Measurements from ENCODE around the gene NDST4. TPM values are rescaled to one million over a fixed set of nuclear protein-coding genes. Genes with fewer than 3 reads are reported as not detected.
A peak's percentile ranks its signal among the peaks of the same experiment; 100 is the strongest.

The NDST4 gene
- total and polyA plus RNA-seq, 2 donors: 0.05 to 0.14 TPM

- H3K4me1 ChIP-seq (ENCODE audit: control insufficient read depth in 2 of 2, insufficient read depth in 2 of 2, low read length in 2 of 2): no peaks in the 10 kb centered on the region
- no peak overlapping the region for H3K4me3 ChIP-seq (ENCODE audit: low read length in 2 of 2)
- H3K27ac ChIP-seq (ENCODE audit: low read depth in 1 of 2, low read length in 1 of 2): no peak overlapping the region
- no peaks in the 10 kb centered on the region for H3K27me3 ChIP-seq (ENCODE audit: control insufficient read depth in 2 of 2, insufficient read depth in 1 of 2, low read length in 1 of 2)
- no peaks in the 10 kb centered on the region for H3K9me3 ChIP-seq (ENCODE audit: control insufficient read depth in 2 of 2, insufficient read depth in 1 of 2, low read length in 1 of 2)
- no peak for DNase-seq (ENCODE audit: low read depth in 6 of 9, low spot score in 9 of 9)
- 67% methylated on average over 1 of the region's 1 CpG for WGBS
- H3K36me3 ChIP-seq (ENCODE audit: control insufficient read depth in 2 of 2, insufficient read depth in 2 of 2, low read length in 1 of 2): no peaks in the 10 kb centered on the region
Measured at GRCh38 chr4:114860786-114861185, 252.6 kb downstream of the NDST4 start.

- Histone ChIP-seq H3K36me3 (ENCODE audit: control insufficient read depth in 2 of 2, insufficient read depth in 2 of 2, low read length in 1 of 2) (no peaks in the 10 kb centered on the region), H3K4me3 (ENCODE audit: low read length in 2 of 2) (no peak overlapping the region), H3K27me3 (ENCODE audit: control insufficient read depth in 2 of 2, insufficient read depth in 1 of 2, low read length in 1 of 2) (no peaks in the 10 kb centered on the region), H3K4me1 (ENCODE audit: control insufficient read depth in 2 of 2, insufficient read depth in 2 of 2, low read length in 2 of 2) (no peaks in the 10 kb centered on the region), H3K27ac (ENCODE audit: low read depth in 1 of 2, low read length in 1 of 2) (no peak overlapping the region), H3K9me3 (ENCODE audit: control insufficient read depth in 2 of 2, insufficient read depth in 1 of 2, low read length in 1 of 2) (no peaks in the 10 kb centered on the region)
- WGBS: 42% methylated on average over 1 of the region's 1 CpG
- no peak for DNase-seq (ENCODE audit: low read depth in 6 of 9, low spot score in 9 of 9)
Measured at GRCh38 chr4:114857831-114858230, 255.6 kb downstream of the NDST4 start.

DNA sequence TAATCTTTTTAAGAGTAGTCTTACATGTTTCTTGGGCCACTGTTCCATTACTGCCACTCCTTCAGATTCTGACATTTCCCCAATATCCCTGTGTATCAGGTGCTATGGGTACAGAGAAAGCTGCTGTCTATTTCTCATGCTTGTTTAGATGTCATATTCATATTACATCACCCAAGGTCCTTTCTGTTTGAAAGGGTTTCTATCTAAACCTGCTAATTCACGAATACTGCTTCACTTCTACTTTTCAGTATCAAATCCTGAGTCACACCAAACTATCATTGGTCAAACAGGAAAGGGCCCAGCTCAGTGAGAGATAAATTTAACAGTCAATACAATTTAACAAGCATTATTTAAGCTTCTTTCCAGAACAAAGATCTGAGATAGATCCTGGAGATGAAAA lies 273.4 kb downstream of the NDST4 start:
- H3K4me3 ChIP-seq (ENCODE audit: low read length in 2 of 2): no peak overlapping the region
- DNase-seq (ENCODE audit: low read depth in 6 of 9, low spot score in 9 of 9): no peak
- no peaks in the 10 kb centered on the region for H3K36me3 ChIP-seq (ENCODE audit: control insufficient read depth in 2 of 2, insufficient read depth in 2 of 2, low read length in 1 of 2)
- H3K9me3 ChIP-seq (ENCODE audit: control insufficient read depth in 2 of 2, insufficient read depth in 1 of 2, low read length in 1 of 2): no peaks in the 10 kb centered on the region
- no peaks in the 10 kb centered on the region for H3K4me1 ChIP-seq (ENCODE audit: control insufficient read depth in 2 of 2, insufficient read depth in 2 of 2, low read length in 2 of 2)
- no peak overlapping the region for H3K27ac ChIP-seq (ENCODE audit: low read depth in 1 of 2, low read length in 1 of 2)
- no peaks in the 10 kb centered on the region for H3K27me3 ChIP-seq (ENCODE audit: control insufficient read depth in 2 of 2, insufficient read depth in 1 of 2, low read length in 1 of 2)
- WGBS: 69% methylated on average over 1 of the region's 1 CpG

GRCh38 chr4:114830628-114831027 lies 282.8 kb downstream of the NDST4 start:
- WGBS: 91% methylated on average over 2 of the region's 2 CpGs
- H3K27ac ChIP-seq (ENCODE audit: low read depth in 1 of 2, low read length in 1 of 2): no peak overlapping the region
- no peaks in the 10 kb centered on the region for H3K9me3 ChIP-seq (ENCODE audit: control insufficient read depth in 2 of 2, insufficient read depth in 1 of 2, low read length in 1 of 2)
- no peak overlapping the region for H3K4me3 ChIP-seq (ENCODE audit: low read length in 2 of 2)
- H3K36me3 ChIP-seq (ENCODE audit: control insufficient read depth in 2 of 2, insufficient read depth in 2 of 2, low read length in 1 of 2): no peaks in the 10 kb centered on the region
- H3K27me3 ChIP-seq (ENCODE audit: control insufficient read depth in 2 of 2, insufficient read depth in 1 of 2, low read length in 1 of 2): no peaks in the 10 kb centered on the region
- DNase-seq (ENCODE audit: low read depth in 6 of 9, low spot score in 9 of 9): no peak
- no peaks in the 10 kb centered on the region for H3K4me1 ChIP-seq (ENCODE audit: control insufficient read depth in 2 of 2, insufficient read depth in 2 of 2, low read length in 2 of 2)

- H3K4me3 ChIP-seq (ENCODE audit: low read length in 2 of 2): no peak overlapping the region
- H3K36me3 ChIP-seq (ENCODE audit: control insufficient read depth in 2 of 2, insufficient read depth in 2 of 2, low read length in 1 of 2): no peaks in the 10 kb centered on the region
- H3K4me1 ChIP-seq (ENCODE audit: control insufficient read depth in 2 of 2, insufficient read depth in 2 of 2, low read length in 2 of 2): no peaks in the 10 kb centered on the region
- no peak overlapping the region for H3K27ac ChIP-seq (ENCODE audit: low read depth in 1 of 2, low read length in 1 of 2)
- H3K9me3 ChIP-seq (ENCODE audit: control insufficient read depth in 2 of 2, insufficient read depth in 1 of 2, low read length in 1 of 2): no peaks in the 10 kb centered on the region
- 70% methylated on average over 5 of the region's 5 CpGs for WGBS
- H3K27me3 ChIP-seq (ENCODE audit: control insufficient read depth in 2 of 2, insufficient read depth in 1 of 2, low read length in 1 of 2): no peaks in the 10 kb centered on the region
- DNase-seq (ENCODE audit: low read depth in 6 of 9, low spot score in 9 of 9): no peak
Measured at GRCh38 chr4:114827651-114828050, 285.8 kb downstream of the NDST4 start.

GRCh38 chr4:114815760-114816159 lies 297.7 kb downstream of the NDST4 start:
- DNase-seq (ENCODE audit: low read depth in 6 of 9, low spot score in 9 of 9): no peak
- no peak overlapping the region for H3K27ac ChIP-seq (ENCODE audit: low read depth in 1 of 2, low read length in 1 of 2)
- H3K36me3 ChIP-seq (ENCODE audit: control insufficient read depth in 2 of 2, insufficient read depth in 2 of 2, low read length in 1 of 2): no peaks in the 10 kb centered on the region
- H3K9me3 ChIP-seq (ENCODE audit: control insufficient read depth in 2 of 2, insufficient read depth in 1 of 2, low read length in 1 of 2): no peaks in the 10 kb centered on the region
- WGBS: 97% methylated on average over 1 of the region's 1 CpG
- no peaks in the 10 kb centered on the region for H3K27me3 ChIP-seq (ENCODE audit: control insufficient read depth in 2 of 2, insufficient read depth in 1 of 2, low read length in 1 of 2)
- H3K4me3 ChIP-seq (ENCODE audit: low read length in 2 of 2): no peak overlapping the region
- H3K4me1 ChIP-seq (ENCODE audit: control insufficient read depth in 2 of 2, insufficient read depth in 2 of 2, low read length in 2 of 2): no peaks in the 10 kb centered on the region

DNA sequence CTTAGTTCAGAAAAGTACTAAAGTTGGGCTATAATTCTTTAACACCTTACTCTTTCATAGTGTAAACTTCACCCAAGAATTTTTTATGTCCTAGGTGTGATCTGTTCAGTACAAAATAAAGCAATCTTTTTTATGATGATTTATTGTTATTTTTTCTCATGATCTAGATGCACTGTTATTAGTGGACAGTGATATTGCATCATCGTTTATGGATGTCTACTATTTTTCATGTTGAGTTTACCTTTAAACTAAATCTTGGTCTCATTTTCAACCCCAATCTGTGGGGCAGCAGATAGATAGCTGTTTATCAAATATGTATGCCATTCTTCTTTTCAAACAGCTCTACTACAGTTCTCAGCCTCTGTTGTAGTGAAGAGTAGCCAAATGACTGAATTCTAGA lies 299.5 kb downstream of the NDST4 start:
- Histone ChIP-seq H3K36me3 (ENCODE audit: control insufficient read depth in 2 of 2, insufficient read depth in 2 of 2, low read length in 1 of 2) (no peaks in the 10 kb centered on the region), H3K4me3 (ENCODE audit: low read length in 2 of 2) (no peak overlapping the region), H3K27me3 (ENCODE audit: control insufficient read depth in 2 of 2, insufficient read depth in 1 of 2, low read length in 1 of 2) (no peaks in the 10 kb centered on the region), H3K4me1 (ENCODE audit: control insufficient read depth in 2 of 2, insufficient read depth in 2 of 2, low read length in 2 of 2) (no peaks in the 10 kb centered on the region), H3K27ac (ENCODE audit: low read depth in 1 of 2, low read length in 1 of 2) (no peak overlapping the region), H3K9me3 (ENCODE audit: control insufficient read depth in 2 of 2, insufficient read depth in 1 of 2, low read length in 1 of 2) (no peaks in the 10 kb centered on the region)
- DNase-seq (ENCODE audit: low read depth in 6 of 9, low spot score in 9 of 9): no peak
- 95% methylated on average over 1 of the region's 1 CpG for WGBS

DNA sequence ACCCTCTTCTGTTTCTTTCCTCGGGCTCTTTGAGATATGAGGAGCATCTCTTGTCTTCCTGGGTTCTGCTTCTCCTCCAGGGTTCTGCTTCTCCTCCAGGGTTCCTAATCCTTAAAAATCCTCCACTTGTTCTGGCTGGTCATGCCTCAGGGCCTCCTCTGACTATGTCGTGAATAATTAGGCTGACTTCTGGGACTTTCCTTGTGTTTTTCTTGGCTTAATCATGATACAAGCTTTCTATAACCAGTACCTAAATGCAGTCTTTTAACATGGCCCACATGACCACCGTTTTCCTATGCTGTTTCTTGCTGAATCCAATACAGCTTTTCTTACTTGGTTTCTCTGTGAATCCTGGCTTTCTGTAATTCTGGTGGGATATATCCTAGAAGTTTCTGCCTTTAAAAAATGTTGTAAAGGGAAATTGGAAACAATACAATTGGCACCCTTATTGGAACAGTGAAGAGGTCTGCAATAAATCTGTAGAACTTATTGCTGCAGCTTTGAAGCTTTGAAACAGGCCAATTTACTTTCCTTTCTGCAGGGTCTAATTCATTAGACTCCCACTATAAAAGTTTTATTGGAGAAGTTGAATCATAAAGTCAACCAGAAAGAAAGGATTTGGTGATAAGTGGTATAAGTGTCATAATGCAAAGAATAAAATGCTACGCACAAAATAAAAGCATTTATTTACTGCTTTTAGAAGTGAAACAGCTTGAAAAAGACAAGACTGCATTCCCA lies 301.7 kb downstream of the NDST4 start:
- H3K27me3 ChIP-seq (ENCODE audit: control insufficient read depth in 2 of 2, insufficient read depth in 1 of 2, low read length in 1 of 2): no peaks in the 10 kb centered on the region
- H3K4me1 ChIP-seq (ENCODE audit: control insufficient read depth in 2 of 2, insufficient read depth in 2 of 2, low read length in 2 of 2): no peaks in the 10 kb centered on the region
- H3K4me3 ChIP-seq (ENCODE audit: low read length in 2 of 2): no peak overlapping the region
- DNase-seq (ENCODE audit: low read depth in 6 of 9, low spot score in 9 of 9): no peak
- H3K36me3 ChIP-seq (ENCODE audit: control insufficient read depth in 2 of 2, insufficient read depth in 2 of 2, low read length in 1 of 2): no peaks in the 10 kb centered on the region
- no peak overlapping the region for H3K27ac ChIP-seq (ENCODE audit: low read depth in 1 of 2, low read length in 1 of 2)
- 88% methylated on average over 4 of the region's 4 CpGs for WGBS
- no peaks in the 10 kb centered on the region for H3K9me3 ChIP-seq (ENCODE audit: control insufficient read depth in 2 of 2, insufficient read depth in 1 of 2, low read length in 1 of 2)

DNA sequence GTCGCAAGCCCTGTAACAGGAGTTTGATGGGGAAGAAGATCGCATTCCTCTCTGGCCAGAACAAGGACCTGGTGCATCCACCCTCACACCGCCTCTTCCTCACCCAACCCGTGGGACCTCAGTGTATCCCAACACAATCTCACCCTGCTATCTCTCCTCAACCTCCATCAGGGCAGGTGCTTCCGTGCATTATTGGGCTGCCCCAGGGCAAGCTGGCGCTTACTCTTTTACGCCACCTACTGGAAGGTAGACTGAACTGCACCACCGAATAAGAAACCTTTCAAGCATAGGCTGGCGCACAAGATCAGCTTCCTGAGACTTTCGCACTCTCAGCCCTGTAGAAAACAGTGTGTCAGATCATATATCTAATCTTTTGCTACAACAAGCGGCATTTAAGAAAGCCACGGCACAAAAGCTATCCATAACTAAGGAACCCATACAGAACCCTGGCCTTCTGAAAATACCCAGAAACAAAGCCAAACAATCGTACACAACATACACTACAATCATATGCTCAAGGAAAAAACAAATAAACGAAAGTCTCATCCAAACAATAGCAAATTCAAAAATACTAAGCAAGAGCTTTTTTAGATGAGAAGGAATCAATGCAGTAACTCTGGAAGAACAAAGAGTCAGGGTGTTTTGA lies 305.5 kb downstream of the NDST4 start:
- 49% methylated on average over 14 of the region's 14 CpGs for WGBS
- no peak overlapping the region for H3K4me3 ChIP-seq (ENCODE audit: low read length in 2 of 2)
- H3K9me3 ChIP-seq (ENCODE audit: control insufficient read depth in 2 of 2, insufficient read depth in 1 of 2, low read length in 1 of 2): no peaks in the 10 kb centered on the region
- no peaks in the 10 kb centered on the region for H3K36me3 ChIP-seq (ENCODE audit: control insufficient read depth in 2 of 2, insufficient read depth in 2 of 2, low read length in 1 of 2)
- H3K27ac ChIP-seq (ENCODE audit: low read depth in 1 of 2, low read length in 1 of 2): no peak overlapping the region
- DNase-seq (ENCODE audit: low read depth in 6 of 9, low spot score in 9 of 9): peak in 8 of 9 donors; percentile 1 to 58 (median 16)
- H3K4me1 ChIP-seq (ENCODE audit: control insufficient read depth in 2 of 2, insufficient read depth in 2 of 2, low read length in 2 of 2): no peaks in the 10 kb centered on the region
- H3K27me3 ChIP-seq (ENCODE audit: control insufficient read depth in 2 of 2, insufficient read depth in 1 of 2, low read length in 1 of 2): no peaks in the 10 kb centered on the region
